Loucy (cell line): ENCODE data around the gene GMPR2.

Experiments used
- H2AFZ ChIP-seq: fragments of 200-600 bp; sonication (generic); 2 replicates; pipeline ENCODE4 v1.6.0; 2016; ENCODE audit warnings: antibody characterized with exemption, mild to moderate bottlenecking, low read length, moderate library complexity
- H3F3A ChIP-seq: fragments of 200-600 bp; 2 replicates; pipeline ENCODE4 v1.6.0; 2016; ENCODE audit warnings: antibody characterized with exemption, low read depth, mild to moderate bottlenecking
- H3K27me3 ChIP-seq: fragments of 200-600 bp; sonication (generic); 2 replicates; pipeline ENCODE4 v1.6.1; 2014; ENCODE audit warnings: low read length, mild to moderate bottlenecking; ENCODE audit not compliant: insufficient read depth, poor library complexity, severe bottlenecking
- H3K36me3 ChIP-seq: fragments of 200-600 bp; sonication (generic); 2 replicates; pipeline ENCODE4 v1.6.1; 2016; ENCODE audit warnings: low read length; ENCODE audit not compliant: insufficient read depth
- H3K4me1 ChIP-seq: fragments of 200-600 bp; sonication (generic); 2 replicates; pipeline ENCODE4 v1.5.1; 2014; ENCODE audit warnings: low read length, mild to moderate bottlenecking; ENCODE audit not compliant: insufficient read depth, poor library complexity, severe bottlenecking
- H3K4me2 ChIP-seq: fragments of 200-600 bp; sonication (generic); 2 replicates; pipeline ENCODE4 v1.6.0; 2014; ENCODE audit warnings: antibody characterized with exemption, low read length, low read depth, mild to moderate bottlenecking; ENCODE audit not compliant: poor library complexity, severe bottlenecking
- H3K4me3 ChIP-seq: fragments of 200-600 bp; sonication (generic); 2 replicates; pipeline ENCODE4 v1.5.1; 2014; ENCODE audit warnings: low read length, mild to moderate bottlenecking, mixed read lengths; ENCODE audit not compliant: poor library complexity, severe bottlenecking
- H3K79me2 ChIP-seq: fragments of 200-600 bp; sonication (generic); 2 replicates; pipeline ENCODE4 v1.6.1; 2014; ENCODE audit warnings: low read length; ENCODE audit not compliant: insufficient read depth
- H3K9ac ChIP-seq: fragments of 200-600 bp; sonication (generic); 2 replicates; pipeline ENCODE4 v1.6.0; 2014; ENCODE audit warnings: mild to moderate bottlenecking, low read depth, low read length, moderate library complexity; ENCODE audit not compliant: poor library complexity, severe bottlenecking
- H3K9me2 ChIP-seq: fragments of 200-600 bp; sonication (generic); replicated peaks from 2 replicates; pipeline ENCODE4 v1.6.1; 2016; ENCODE audit warnings: low read depth, low read length, mixed read lengths
- H3K9me3 ChIP-seq: fragments of 200-600 bp; sonication (generic); 2 replicates; pipeline ENCODE4 v1.6.1; 2014; ENCODE audit warnings: mild to moderate bottlenecking, antibody characterized with exemption, low read length, low read depth; ENCODE audit not compliant: insufficient read depth
- H4K20me1 ChIP-seq: fragments of 200-600 bp; sonication (generic); 2 replicates; pipeline ENCODE4 v1.6.0; 2014; ENCODE audit warnings: antibody characterized with exemption, low read length, mild to moderate bottlenecking; ENCODE audit not compliant: insufficient read depth, poor library complexity, severe bottlenecking
- EZH2phosphoT487 ChIP-seq: fragments of 200-600 bp; IDR thresholded peaks from 2 replicates; pipeline ENCODE4 v1.6.1; 2018; ENCODE audit warnings: antibody characterized with exemption, mild to moderate bottlenecking, moderate library complexity, borderline replicate concordance
- TF ChIP-seq, protein P1 (sequence below): fragments of 200-600 bp; sonication (generic); conservative IDR thresholded peaks from 2 replicates; pipeline ENCODE4 v1.5.1; 2014; ENCODE audit warnings: mild to moderate bottlenecking, antibody characterized with exemption, low read length

Gene GMPR2

DNA sequence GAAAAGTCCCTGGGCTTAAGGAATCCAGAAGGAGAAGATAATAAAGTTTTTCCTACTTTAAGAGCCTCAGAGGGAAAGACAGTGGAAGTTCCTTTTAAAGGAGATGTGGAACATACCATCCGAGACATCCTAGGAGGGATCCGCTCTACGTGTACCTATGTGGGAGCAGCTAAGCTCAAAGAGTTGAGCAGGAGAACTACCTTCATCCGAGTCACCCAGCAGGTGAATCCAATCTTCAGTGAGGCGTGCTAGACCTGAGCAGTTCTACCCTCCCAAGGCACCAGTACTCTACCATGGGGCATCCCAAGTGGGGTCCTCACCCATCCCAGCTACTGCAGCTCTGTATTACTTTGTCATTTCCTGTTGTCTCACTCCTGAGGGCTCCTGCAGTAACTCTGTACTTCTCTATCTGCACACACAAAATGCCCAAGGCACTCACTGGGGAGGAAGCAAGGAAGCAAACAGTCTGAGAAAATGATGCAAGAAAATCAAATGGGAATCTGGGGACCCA is 5.9 kb downstream of the GMPR2 start:
- Histone ChIP-seq H3K9me3 (no peaks in the 10 kb centered on the region), H3K27me3 (no peaks in the 10 kb centered on the region), H3K79me2 (peaks cover 66% of the 10 kb centered on the region), H3K36me3 (peaks cover 49% of the 10 kb centered on the region; the same call in 1 of the 2 replicates), H3F3A (0 out of 2 replicates have a peak, but pooled peaks cover 3% of the 10 kb centered on the region), H3K9me2 (no peaks in the 10 kb centered on the region), H3K4me2 (peak overlapping the region; percentile 97), H3K4me1 (peaks cover 59% of the 10 kb centered on the region), H3K9ac (no peak overlapping the region), H2AFZ (no peak overlapping the region), H4K20me1 (peaks cover 20% of the 10 kb centered on the region), H3K4me3 (no peak overlapping the region)
- TF ChIP-seq, protein P1, sequence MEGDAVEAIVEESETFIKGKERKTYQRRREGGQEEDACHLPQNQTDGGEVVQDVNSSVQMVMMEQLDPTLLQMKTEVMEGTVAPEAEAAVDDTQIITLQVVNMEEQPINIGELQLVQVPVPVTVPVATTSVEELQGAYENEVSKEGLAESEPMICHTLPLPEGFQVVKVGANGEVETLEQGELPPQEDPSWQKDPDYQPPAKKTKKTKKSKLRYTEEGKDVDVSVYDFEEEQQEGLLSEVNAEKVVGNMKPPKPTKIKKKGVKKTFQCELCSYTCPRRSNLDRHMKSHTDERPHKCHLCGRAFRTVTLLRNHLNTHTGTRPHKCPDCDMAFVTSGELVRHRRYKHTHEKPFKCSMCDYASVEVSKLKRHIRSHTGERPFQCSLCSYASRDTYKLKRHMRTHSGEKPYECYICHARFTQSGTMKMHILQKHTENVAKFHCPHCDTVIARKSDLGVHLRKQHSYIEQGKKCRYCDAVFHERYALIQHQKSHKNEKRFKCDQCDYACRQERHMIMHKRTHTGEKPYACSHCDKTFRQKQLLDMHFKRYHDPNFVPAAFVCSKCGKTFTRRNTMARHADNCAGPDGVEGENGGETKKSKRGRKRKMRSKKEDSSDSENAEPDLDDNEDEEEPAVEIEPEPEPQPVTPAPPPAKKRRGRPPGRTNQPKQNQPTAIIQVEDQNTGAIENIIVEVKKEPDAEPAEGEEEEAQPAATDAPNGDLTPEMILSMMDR = no peak
- TF ChIP-seq EZH2phosphoT487 = no peak

DNA sequence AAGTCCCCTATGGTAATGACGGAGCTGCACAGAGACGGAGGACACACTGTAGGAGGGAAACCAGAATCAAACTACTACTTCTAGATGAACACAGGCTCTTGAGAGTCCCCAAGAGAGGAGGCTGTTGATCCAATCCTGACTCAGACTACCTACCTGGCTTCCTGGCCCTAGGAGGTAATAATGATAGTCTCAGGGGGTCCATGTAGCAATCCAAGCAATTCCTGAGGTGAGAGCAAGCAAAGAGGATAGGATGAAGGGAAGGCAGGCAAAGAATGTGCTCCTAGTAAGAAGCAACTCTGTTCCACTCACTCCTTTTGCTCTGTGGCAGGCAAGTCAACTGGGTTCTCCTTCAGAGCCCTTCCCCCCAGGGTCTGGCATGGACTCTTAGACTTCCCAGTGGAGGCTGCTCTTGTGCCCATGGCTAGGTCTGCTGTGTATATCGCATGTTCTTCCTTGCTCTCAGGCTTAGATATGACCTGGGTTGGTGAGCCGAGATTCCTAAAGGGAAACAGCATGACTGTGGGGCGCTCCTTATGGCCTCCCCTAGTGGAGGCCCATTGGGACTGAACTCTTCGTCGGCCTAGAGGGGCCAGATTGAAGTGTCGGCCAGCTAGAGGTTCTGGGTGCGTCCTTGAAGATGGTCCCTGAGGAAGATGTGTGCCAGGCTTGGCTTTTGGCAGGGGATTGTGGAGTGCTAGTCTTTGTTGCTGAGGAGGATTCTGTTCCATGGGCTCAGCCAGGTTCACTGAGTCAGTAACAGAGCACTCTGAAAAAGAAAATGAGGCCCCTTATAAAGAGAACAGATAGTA is 7.6 kb downstream of the GMPR2 start:
- Histone ChIP-seq H3K79me2 (peaks cover 49% of the 10 kb centered on the region), H4K20me1 (peaks cover 20% of the 10 kb centered on the region), H3K9ac (peak overlapping the region; percentile 86), H3K36me3 (peaks cover 49% of the 10 kb centered on the region; the same call in 1 of the 2 replicates), H3K4me1 (peaks cover 42% of the 10 kb centered on the region), H3K4me2 (peak overlapping the region; percentile 97), H3K27me3 (no peaks in the 10 kb centered on the region), H3K4me3 (peak overlapping the region; percentile 89), H3K9me3 (no peaks in the 10 kb centered on the region), H2AFZ (no peak overlapping the region), H3K9me2 (no peaks in the 10 kb centered on the region), H3F3A (0 out of 2 replicates have a peak, but pooled peaks cover 3% of the 10 kb centered on the region)
- TF ChIP-seq, protein P1 = no peak
- TF ChIP-seq EZH2phosphoT487 = no peak

GRCh38 chr14:24241829-24242443 is 9.2 kb downstream of the GMPR2 start:
- H3K4me1 ChIP-seq = peaks cover 36% of the 10 kb centered on the region
- TF ChIP-seq EZH2phosphoT487 = no peak
- TF ChIP-seq, protein P1 = peak; percentile 32; the same call in 1 of the 2 replicates
- peak overlapping the region; percentile 97 for H3K4me2 ChIP-seq
- H3K9me3 ChIP-seq = no peaks in the 10 kb centered on the region
- no peaks in the 10 kb centered on the region for H3K9me2 ChIP-seq
- peaks cover 35% of the 10 kb centered on the region for H3K79me2 ChIP-seq
- H3F3A ChIP-seq = 0 out of 2 replicates have a peak, but pooled peaks cover 3% of the 10 kb centered on the region
- peak overlapping the region; percentile 82 for H2AFZ ChIP-seq
- peaks cover 37% of the 10 kb centered on the region; the same call in 1 of the 2 replicates for H3K36me3 ChIP-seq
- no peaks in the 10 kb centered on the region for H3K27me3 ChIP-seq
- peaks cover 20% of the 10 kb centered on the region for H4K20me1 ChIP-seq
- H3K4me3 ChIP-seq = peak overlapping the region; percentile 89
- H3K9ac ChIP-seq = peak overlapping the region; percentile 86
